Sigmoid colon (tissue), 7 donors: ENCODE data around the gene OR6N2. TPM values are rescaled to one million over a fixed set of nuclear protein-coding genes. Genes with fewer than 3 reads are reported as not detected.

ENCODE experiments used
- DNase-seq: peaks from one replicate; pipeline ENCODE4 v3.0.0-alpha.2; 2019
- H3K27ac ChIP-seq, 4 donors: fragments of 200-600 bp; sonication (generic); one replicate each; pipeline ENCODE4 v1.5.1; 2016 to 2019; ENCODE audit warnings: mild to moderate bottlenecking in 1 of 4
- H3K27me3 ChIP-seq, 3 donors: fragments of 200-600 bp; sonication (generic); one replicate each; pipeline ENCODE4 v1.5.1; 2019; ENCODE audit warnings: mild to moderate bottlenecking in 1 of 3
- H3K36me3 ChIP-seq, 4 donors: fragments of 200-600 bp; sonication (generic); one replicate each; pipeline ENCODE4 v1.5.1; 2016 to 2019
- H3K4me1 ChIP-seq, 4 donors: fragments of 200-600 bp; sonication (generic); one replicate each; pipeline ENCODE4 v1.5.1; 2017 to 2019
- H3K4me3 ChIP-seq, 4 donors: fragments of 200-600 bp; sonication (generic); one replicate each; pipeline ENCODE4 v1.5.1; 2017 to 2019; ENCODE audit warnings: mild to moderate bottlenecking in 2 of 4, moderate library complexity in 1 of 4
- H3K9me3 ChIP-seq, 4 donors: fragments of 200-600 bp in 3 of 4; sonication (generic) in 3 of 4; one replicate each; pipeline versions ENCODE4 v1.5.1 to v1.6.1; 2013 to 2019
- EP300 ChIP-seq, 4 donors: sonication (generic); formaldehyde crosslinking; IDR thresholded peaks; one replicate each; pipeline ENCODE4 v1.6.1; 2017; ENCODE audit warnings: antibody characterized with exemption in 4 of 4
- POLR2A ChIP-seq, 2 donors: fragments of 450-650 bp; IDR thresholded peaks; one replicate each; pipeline ENCODE4 v1.6.1; 2016; ENCODE audit warnings: antibody characterized with exemption in 2 of 2, mild to moderate bottlenecking in 2 of 2, moderate library complexity in 2 of 2
- POLR2AphosphoS5 ChIP-seq, 4 donors: sonication (generic); formaldehyde crosslinking; IDR thresholded peaks; one replicate each; pipeline ENCODE4 v1.6.1; 2017; ENCODE audit warnings: antibody characterized with exemption in 4 of 4
- WGBS, 2 donors: extraction: QIAGEN DNeasy Blood & Tissue Kit; methylation state at CpG; one replicate each; pipeline ENCODE4 v1.1.7; 2013; 5-methylcytosine and 5-hydroxymethylcytosine counted together
- intact Hi-C: fragments of 100-400 bp; cut with DNase I; formaldehyde crosslinking; loops from one replicate; pipeline ENCODE4 v1.15.1; 2023
- polyA plus RNA-seq, 3 donors: library from polyadenylated mRNA; stranded (reverse); fragments of 200-250 nt; gene quantifications; one replicate each; pipeline ENCODE4 v1.2.3, GENCODE V29; 2013
- total RNA-seq, 4 donors: library from RNA; depleted of rRNA; stranded (reverse); fragments of >200 nt; gene quantifications; one replicate each; pipeline ENCODE4 v1.1.0, GENCODE V29; 2016
- TF ChIP-seq, protein P1 (sequence below), 4 experiments: fragments of 450-650 bp in 3 of 4; fragments of 200-600 bp in 1 of 4; IDR thresholded peaks; one replicate each; pipeline ENCODE4 v1.5.1; 2016 to 2019; ENCODE audit warnings: antibody characterized with exemption in 4 of 4, mild to moderate bottlenecking in 3 of 4, moderate library complexity in 2 of 4
- donor health status: healthy with polysubstance abuse.
- donor health status: Bipolar disorder and iron deficiency.
- donor health status: healthy.

Gene OR6N2
- total and polyA plus RNA-seq, 7 donors = not detected

DNA sequence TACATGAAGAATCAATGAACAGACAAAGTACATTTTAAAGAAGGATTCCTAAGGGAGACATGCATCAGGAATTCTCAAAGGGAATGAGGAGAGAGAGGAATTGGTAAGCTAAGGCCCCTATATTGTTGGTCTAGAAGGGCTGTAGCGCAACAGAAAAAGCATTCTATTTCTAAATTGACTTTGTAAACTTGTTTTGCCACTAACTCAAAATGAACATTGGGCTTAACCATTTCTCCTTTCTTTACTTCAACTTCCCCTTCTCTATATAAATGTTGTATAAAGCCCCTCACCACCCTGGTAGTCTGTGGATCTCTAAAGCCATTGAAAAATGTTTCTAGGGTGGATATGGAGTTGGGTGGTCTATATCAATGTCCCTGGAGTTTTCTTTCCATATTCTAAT lies 20.4 kb upstream of the OR6N2 start:
- no peak overlapping the region for H3K4me3 ChIP-seq
- TF ChIP-seq, protein P1, sequence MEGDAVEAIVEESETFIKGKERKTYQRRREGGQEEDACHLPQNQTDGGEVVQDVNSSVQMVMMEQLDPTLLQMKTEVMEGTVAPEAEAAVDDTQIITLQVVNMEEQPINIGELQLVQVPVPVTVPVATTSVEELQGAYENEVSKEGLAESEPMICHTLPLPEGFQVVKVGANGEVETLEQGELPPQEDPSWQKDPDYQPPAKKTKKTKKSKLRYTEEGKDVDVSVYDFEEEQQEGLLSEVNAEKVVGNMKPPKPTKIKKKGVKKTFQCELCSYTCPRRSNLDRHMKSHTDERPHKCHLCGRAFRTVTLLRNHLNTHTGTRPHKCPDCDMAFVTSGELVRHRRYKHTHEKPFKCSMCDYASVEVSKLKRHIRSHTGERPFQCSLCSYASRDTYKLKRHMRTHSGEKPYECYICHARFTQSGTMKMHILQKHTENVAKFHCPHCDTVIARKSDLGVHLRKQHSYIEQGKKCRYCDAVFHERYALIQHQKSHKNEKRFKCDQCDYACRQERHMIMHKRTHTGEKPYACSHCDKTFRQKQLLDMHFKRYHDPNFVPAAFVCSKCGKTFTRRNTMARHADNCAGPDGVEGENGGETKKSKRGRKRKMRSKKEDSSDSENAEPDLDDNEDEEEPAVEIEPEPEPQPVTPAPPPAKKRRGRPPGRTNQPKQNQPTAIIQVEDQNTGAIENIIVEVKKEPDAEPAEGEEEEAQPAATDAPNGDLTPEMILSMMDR (IDR thresholded peaks at IDR 0.05) = no peak
- TF ChIP-seq EP300 (IDR thresholded peaks at IDR 0.05) (no peak), POLR2AphosphoS5 (IDR thresholded peaks at IDR 0.05) (no peak), POLR2A (IDR thresholded peaks at IDR 0.05) (no peak)
- H3K27ac ChIP-seq = no peak overlapping the region
- WGBS, 2 donors = 78 to 91% methylated on average over 1 of the region's 1 CpG
- no peaks in the 10 kb centered on the region for H3K4me1 ChIP-seq
- no peaks in the 10 kb centered on the region for H3K27me3 ChIP-seq
- H3K36me3 ChIP-seq = no peaks in the 10 kb centered on the region
- DNase-seq = no peak
- intact Hi-C loops = no loop called here
- H3K9me3 ChIP-seq = no peaks in the 10 kb centered on the region

- Histone ChIP-seq H3K27ac (no peak overlapping the region), H3K9me3 (no peaks in the 10 kb centered on the region), H3K4me1 (no peaks in the 10 kb centered on the region), H3K27me3 (no peaks in the 10 kb centered on the region), H3K4me3 (no peak overlapping the region), H3K36me3 (no peaks in the 10 kb centered on the region)
- intact Hi-C loops = no loop called here
- no peak for DNase-seq
- no peak for TF ChIP-seq POLR2AphosphoS5 (IDR thresholded peaks at IDR 0.05)
- TF ChIP-seq, protein P1 (IDR thresholded peaks at IDR 0.05) = no peak
- no peak for TF ChIP-seq EP300 (IDR thresholded peaks at IDR 0.05)
- TF ChIP-seq POLR2A (IDR thresholded peaks at IDR 0.05) = no peak
- WGBS, 2 donors = 85 to 86% methylated on average over 2 of the region's 2 CpGs
Observed at GRCh38 chr1:158800526-158800925, 19.5 kb upstream of the OR6N2 start.

- H3K36me3 ChIP-seq = no peaks in the 10 kb centered on the region
- TF ChIP-seq EP300 (IDR thresholded peaks at IDR 0.05) (no peak), POLR2A (IDR thresholded peaks at IDR 0.05) (no peak), POLR2AphosphoS5 (IDR thresholded peaks at IDR 0.05) (no peak)
- TF ChIP-seq, protein P1 (IDR thresholded peaks at IDR 0.05) = no peak
- no peak overlapping the region for H3K27ac ChIP-seq
- H3K9me3 ChIP-seq = no peaks in the 10 kb centered on the region
- intact Hi-C loops = no loop called here
- no peaks in the 10 kb centered on the region for H3K27me3 ChIP-seq
- no peaks in the 10 kb centered on the region for H3K4me1 ChIP-seq
- H3K4me3 ChIP-seq = no peak overlapping the region
- no peak for DNase-seq
- 85 to 90% methylated on average over 4 of the region's 4 CpGs for WGBS, 2 donors
Observed at GRCh38 chr1:158799689-158800088, 18.7 kb upstream of the OR6N2 start.

DNA sequence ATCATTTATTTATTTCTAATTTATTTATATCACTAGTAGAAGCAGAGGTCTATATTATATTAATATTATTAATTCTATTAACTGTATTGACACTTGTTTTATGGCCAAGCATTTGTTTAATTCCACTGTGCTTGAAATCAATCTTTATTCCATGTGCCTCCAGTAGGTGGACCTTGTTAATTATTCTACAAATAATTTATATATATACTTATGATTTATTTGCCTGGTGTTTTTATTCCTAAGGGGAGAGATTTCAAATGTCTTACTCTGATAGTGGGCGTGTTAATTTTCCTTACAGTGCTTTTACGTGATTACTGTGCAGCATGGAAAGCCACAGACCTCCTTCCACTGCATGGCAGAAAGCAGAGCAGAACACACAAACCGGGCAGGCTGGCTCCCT lies 17.5 kb upstream of the OR6N2 start:
- TF ChIP-seq POLR2A (IDR thresholded peaks at IDR 0.05) = no peak
- TF ChIP-seq, protein P1 (IDR thresholded peaks at IDR 0.05) = no peak
- no peak for TF ChIP-seq POLR2AphosphoS5 (IDR thresholded peaks at IDR 0.05)
- TF ChIP-seq EP300 (IDR thresholded peaks at IDR 0.05) = no peak
- WGBS, 2 donors = 63 to 85% methylated on average over 3 of the region's 3 CpGs
- intact Hi-C loops = no loop called here

GRCh38 chr1:158794247-158794646 lies 13.2 kb upstream of the OR6N2 start:
- no peaks in the 10 kb centered on the region for H3K27me3 ChIP-seq
- no peak for DNase-seq
- 79% methylated on average over 6 of the region's 6 CpGs for WGBS, 2 donors
- H3K27ac ChIP-seq = no peak overlapping the region
- H3K4me1 ChIP-seq = no peaks in the 10 kb centered on the region
- no peaks in the 10 kb centered on the region for H3K36me3 ChIP-seq
- intact Hi-C loops = no loop called here
- no peaks in the 10 kb centered on the region for H3K9me3 ChIP-seq
- no peak for TF ChIP-seq EP300 (IDR thresholded peaks at IDR 0.05)
- TF ChIP-seq, protein P1 (IDR thresholded peaks at IDR 0.05) = no peak
- TF ChIP-seq POLR2A (IDR thresholded peaks at IDR 0.05) = no peak
- TF ChIP-seq POLR2AphosphoS5 (IDR thresholded peaks at IDR 0.05) = no peak
- no peak overlapping the region for H3K4me3 ChIP-seq

More for the DNA sequence above, 17.5 kb upstream of the OR6N2 start:
- no peak for DNase-seq
- H3K9me3 ChIP-seq = no peaks in the 10 kb centered on the region
- H3K27ac ChIP-seq = no peak overlapping the region
- H3K4me1 ChIP-seq = no peaks in the 10 kb centered on the region
- H3K36me3 ChIP-seq = no peaks in the 10 kb centered on the region
- H3K27me3 ChIP-seq = no peaks in the 10 kb centered on the region
- H3K4me3 ChIP-seq = no peak overlapping the region
